SK-N-SH (cell line): ENCODE measurements around the gene PLEKHG3. TPM values are rescaled to one million over a fixed set of nuclear protein-coding genes. Genes with fewer than 3 reads are reported as not detected.

Experiments used
- CTCF ChIA-PET: fragments of 300-600, 350-600 bp; formaldehyde crosslinking; extraction: SDS; loops from one replicate; lab custom pipeline; 2021; lab: Yijun Ruan, JAX
- POLR2A ChIA-PET: fragments of 350-600 bp; sonication (Branson Sonifier 250); formaldehyde crosslinking; extraction: SDS; loops from one replicate; lab custom pipeline; 2020; ENCODE audit warnings: antibody characterized with exemption, inconsistent platforms; lab: Yijun Ruan, JAX
- DNase-seq: peaks from one replicate; pipeline ENCODE4 v3.0.0; 2012
- H2AFZ ChIP-seq: fragments of 200-600 bp; sonication (generic); 2 replicates; pipeline ENCODE4 v1.8.1; 2016; ENCODE audit warnings: antibody characterized with exemption, mild to moderate bottlenecking, low read depth
- H3F3A ChIP-seq: fragments of 200-600 bp; sonication (generic); replicated peaks from 2 replicates; pipeline ENCODE3; 2016; ENCODE audit warnings: antibody characterized with exemption, mild to moderate bottlenecking; ENCODE audit not compliant: insufficient read depth
- H3K27ac ChIP-seq, 2 experiments: fragments of 200-500 bp in 1 of 2; fragments of 200-600 bp in 1 of 2; sonication (Bioruptor generic) in 1 of 2; sonication (generic), shearing (Covaris generic) in 1 of 2; 2 replicates each; pipeline versions ENCODE4 v1.5.1 to v1.6.1; 2014 to 2016; ENCODE audit warnings: low read depth in 2 of 2, inconsistent platforms in 1 of 2, low read length in 1 of 2, mild to moderate bottlenecking in 1 of 2, mixed read lengths in 1 of 2
- H3K27me3 ChIP-seq: fragments of 200-600 bp; sonication (generic), shearing (Covaris generic); 2 replicates; pipeline ENCODE4 v1.6.1; 2016; ENCODE audit warnings: mixed run types; ENCODE audit not compliant: insufficient read depth
- H3K36me3 ChIP-seq, 2 experiments: fragments of 200-500 bp in 1 of 2; fragments of 200-600 bp in 1 of 2; sonication (Bioruptor generic) in 1 of 2; sonication (generic) in 1 of 2; replicated peaks in 1 of 2; 2 replicates each; pipeline versions ENCODE3 to v1.5.1; 2014 to 2016; ENCODE audit warnings: low read length in 1 of 2, mild to moderate bottlenecking in 1 of 2; ENCODE audit not compliant: insufficient read depth in 2 of 2, control insufficient read depth in 1 of 2
- H3K4me1 ChIP-seq, 2 experiments: fragments of 200-500 bp in 1 of 2; fragments of 200-600 bp in 1 of 2; sonication (Bioruptor generic) in 1 of 2; sonication (generic), shearing (Covaris generic) in 1 of 2; 2 replicates each; pipeline versions ENCODE4 v1.5.1 to v1.6.1; 2014 to 2016; ENCODE audit warnings: low read depth in 1 of 2, low read length in 1 of 2, mixed run types in 1 of 2; ENCODE audit not compliant: insufficient read depth in 2 of 2, control insufficient read depth in 1 of 2
- H3K4me2 ChIP-seq: fragments of 200-600 bp; sonication (generic), shearing (Covaris generic); 2 replicates; pipeline ENCODE4 v1.6.1; 2017; ENCODE audit warnings: mixed run types
- H3K4me3 ChIP-seq, 2 experiments: fragments of 200-500 bp in 1 of 2; fragments of 200-600 bp in 1 of 2; sonication (Bioruptor generic) in 1 of 2; sonication (generic), shearing (Covaris generic) in 1 of 2; 2 replicates each; pipeline versions ENCODE4 v1.5.1 to v1.8.1; 2014 to 2016; ENCODE audit warnings: low read depth in 2 of 2, inconsistent platforms in 1 of 2, low read length in 1 of 2, mild to moderate bottlenecking in 1 of 2, mixed read lengths in 1 of 2, moderate library complexity in 1 of 2
- H3K79me2 ChIP-seq: fragments of 200-600 bp; sonication (generic); 2 replicates; pipeline ENCODE4 v1.8.1; 2017; ENCODE audit warnings: mild to moderate bottlenecking; ENCODE audit not compliant: insufficient read depth
- H3K9ac ChIP-seq: fragments of 200-600 bp; sonication (generic); 2 replicates; pipeline ENCODE4 v1.6.1; 2017; ENCODE audit warnings: mixed run types
- H3K9me2 ChIP-seq: fragments of 200-600 bp; sonication (generic); 2 replicates; pipeline ENCODE4 v1.6.1; 2017; ENCODE audit warnings: mixed run types
- H3K9me3 ChIP-seq: fragments of 200-600 bp; sonication (generic); 2 replicates; pipeline ENCODE4 v1.6.1; 2017; ENCODE audit warnings: mixed run types, mild to moderate bottlenecking, moderate library complexity
- H4K20me1 ChIP-seq: fragments of 200-600 bp; sonication (generic); 2 replicates; pipeline ENCODE4 v1.6.1; 2017; ENCODE audit warnings: mild to moderate bottlenecking, mixed run types; ENCODE audit not compliant: insufficient read depth
- EZH2phosphoT487 ChIP-seq: fragments of 200-600 bp; sonication (generic); IDR thresholded peaks from 2 replicates; pipeline ENCODE4 v1.6.1; 2017; ENCODE audit warnings: low read depth, mixed run types, mild to moderate bottlenecking, antibody characterized with exemption, moderate library complexity, borderline replicate concordance
- FOXM1 ChIP-seq: IDR thresholded peaks from 2 replicates; pipeline ENCODE4 v1.4.0; 2012; ENCODE audit warnings: low read depth, mild to moderate bottlenecking
- MAX ChIP-seq: IDR thresholded peaks from 2 replicates; pipeline ENCODE4 v1.4.0; 2012; ENCODE audit warnings: low read depth
- MXI1 ChIP-seq: IDR thresholded peaks from 2 replicates; pipeline ENCODE4 v1.6.1; 2012; ENCODE audit warnings: mild to moderate bottlenecking, low read depth, low read length, improper control_type of control experiment
- NFIC ChIP-seq: IDR thresholded peaks from 2 replicates; pipeline ENCODE4 v1.4.0; 2012; ENCODE audit warnings: borderline replicate concordance
- RAD21 ChIP-seq: IDR thresholded peaks from 2 replicates; pipeline ENCODE4 v1.6.1; 2012; ENCODE audit warnings: mild to moderate bottlenecking, low read length
- ZBTB33 ChIP-seq: IDR thresholded peaks from 2 replicates; pipeline ENCODE4 v1.4.0; 2012; ENCODE audit warnings: low read depth, borderline replicate concordance
- WGBS: methylation state at CpG from one replicate; pipeline ENCODE4 v1.1.6; 2017; ENCODE audit warnings: low lambda C conversion rate; 5-methylcytosine and 5-hydroxymethylcytosine counted together
- polyA plus RNA-seq, 3 experiments: library from polyadenylated mRNA; depleted of rRNA; stranded (reverse); fragments of >200 nt; gene quantifications; 2 replicates each; pipeline ENCODE4 v1.2.3, GENCODE V29; 2012

The PLEKHG3 gene
- polyA plus RNA-seq, 1 of the 3 experiments (the other 2 are of a cell fraction), result 5.1 TPM

- WGBS, result 93% methylated on average over 5 of the region's 5 CpGs
- peaks cover 40% of the 10 kb centered on the region for H3K79me2 ChIP-seq
- H4K20me1 ChIP-seq, result no peaks in the 10 kb centered on the region
- H3K4me1 ChIP-seq, result peaks cover 0 to 6% of the 10 kb centered on the region in 2 experiments; a peak in 1 of 4 replicates
- ChIA-PET CTCF (interaction anchor here (1.0 to 1.1 kb wide), 2 partner anchors 43 to 50 kb away, joined by 3 read pairs; no protein-coding TSS in a partner anchor), POLR2A (no interaction called here)
- H3K36me3 ChIP-seq, result peaks cover 0 to 10% of the 10 kb centered on the region in 2 experiments
- H3K4me3 ChIP-seq, result no peak overlapping the region
- no peaks in the 10 kb centered on the region for H3K27me3 ChIP-seq
- H3K9me2 ChIP-seq, result no peaks in the 10 kb centered on the region
- no peaks in the 10 kb centered on the region for H3F3A ChIP-seq
- no peak overlapping the region for H3K4me2 ChIP-seq
- H3K9me3 ChIP-seq, result peaks cover 11% of the 10 kb centered on the region
- no peak overlapping the region for H3K27ac ChIP-seq
- no peak for TF ChIP-seq ZBTB33
- H2AFZ ChIP-seq, result no peak overlapping the region
- DNase-seq, result no peak
- no peak overlapping the region for H3K9ac ChIP-seq
Observed at GRCh38 chr14:64714432-64715025, 10.3 kb downstream of the PLEKHG3 start.

- H3K79me2 ChIP-seq, result peaks cover 42% of the 10 kb centered on the region
- no peaks in the 10 kb centered on the region for H3K27me3 ChIP-seq
- no peak overlapping the region for H3K4me2 ChIP-seq
- peaks cover 11% of the 10 kb centered on the region for H3K9me3 ChIP-seq
- H3K4me1 ChIP-seq, result peaks cover 5 to 6% of the 10 kb centered on the region in 2 experiments; a peak in 2 of 4 replicates
- H3K9me2 ChIP-seq, result no peaks in the 10 kb centered on the region
- CTCF ChIA-PET, result interaction anchor here (1.0 to 1.2 kb wide), 2 partner anchors 16 to 50 kb away, joined by 3 read pairs; no protein-coding TSS in a partner anchor
- no peak overlapping the region; a peak in 1 of 4 replicates for H3K27ac ChIP-seq
- H3K36me3 ChIP-seq, result peaks cover 0 to 10% of the 10 kb centered on the region in 2 experiments
- WGBS, result 89% methylated on average over 4 of the region's 4 CpGs
- H3K9ac ChIP-seq, result no peak overlapping the region
- no peaks in the 10 kb centered on the region for H3F3A ChIP-seq
- no peak for DNase-seq
- TF ChIP-seq FOXM1 (no peak), RAD21 (no peak), NFIC (no peak), MAX (no peak), MXI1 (no peak), EZH2phosphoT487 (no peak)
- no peak overlapping the region for H2AFZ ChIP-seq
- H4K20me1 ChIP-seq, result no peaks in the 10 kb centered on the region
- POLR2A ChIA-PET, result no interaction called here
- no peak overlapping the region for H3K4me3 ChIP-seq
Observed at GRCh38 chr14:64715146-64715627, 11.0 kb downstream of the PLEKHG3 start.
